Measurements from ENCODE around the gene FBXW8. TPM values are rescaled to one million over a fixed set of nuclear protein-coding genes. Genes with fewer than 3 reads are reported as not detected.

The FBXW8 gene
- total RNA-seq, 1 experiment from 2014 or later: 15.3 TPM

DNA sequence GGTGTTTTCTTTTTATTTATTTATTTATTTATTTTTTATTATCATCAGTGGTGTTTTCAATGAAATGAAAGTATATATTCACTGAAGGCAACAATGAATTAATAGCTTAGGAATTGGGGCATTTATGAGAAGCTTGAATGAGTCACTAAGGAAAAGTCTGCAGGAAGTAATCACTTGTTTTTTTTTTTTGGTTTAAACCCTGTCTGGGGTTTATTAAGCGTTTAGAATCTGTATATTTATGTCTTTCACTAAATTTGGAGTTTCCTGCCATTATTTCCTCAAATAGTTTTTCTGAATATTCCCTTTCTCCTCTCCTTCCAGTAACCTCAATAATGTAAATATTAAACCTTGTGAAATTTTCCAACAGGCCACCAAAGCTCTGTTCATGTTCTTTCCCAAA lies 103.0 kb downstream of the FBXW8 start:
- Mint-ChIP-seq H3K27ac (no peak overlapping the region), H3K36me3 (ENCODE audit: insufficient read depth in 1 of 3, low read depth in 3 of 3) (peaks cover 30 to 40% (median 36%) of the 10 kb centered on the region in 3 experiments), H3K4me1 (peaks cover 35 to 44% of the 10 kb centered on the region in 2 experiments), H3K4me3 (no peak overlapping the region), H3K9me3 (peaks cover 8 to 11% of the 10 kb centered on the region in 2 experiments), H3K27me3 (ENCODE audit: low read depth) (no peaks in the 10 kb centered on the region)
- no peak for DNase-seq
- H4K8ac ChIP-seq (replicated peaks; ENCODE audit: insufficient read length, low read depth, low read length): no peak overlapping the region
- H4K20me1 ChIP-seq (ENCODE audit: control insufficient read depth, insufficient read depth, insufficient read length): no peaks in the 10 kb centered on the region
- H3K9me3 ChIP-seq (ENCODE audit: control insufficient read depth, low read depth, low read length): no peaks in the 10 kb centered on the region
- H3K27me3 ChIP-seq (ENCODE audit: insufficient read depth, low read length): no peaks in the 10 kb centered on the region
- no peak overlapping the region for H2BK20ac ChIP-seq (ENCODE audit: low read depth, low read length, poor library complexity, severe bottlenecking)
- H3T11ph ChIP-seq (ENCODE audit: low read length): no peak overlapping the region
- H3K14ac ChIP-seq (ENCODE audit: insufficient read depth, low read length): no peak overlapping the region
- H3K4ac ChIP-seq (ENCODE audit: low read depth, low read length): no peak overlapping the region
- TF ChIP-seq, protein P1, sequence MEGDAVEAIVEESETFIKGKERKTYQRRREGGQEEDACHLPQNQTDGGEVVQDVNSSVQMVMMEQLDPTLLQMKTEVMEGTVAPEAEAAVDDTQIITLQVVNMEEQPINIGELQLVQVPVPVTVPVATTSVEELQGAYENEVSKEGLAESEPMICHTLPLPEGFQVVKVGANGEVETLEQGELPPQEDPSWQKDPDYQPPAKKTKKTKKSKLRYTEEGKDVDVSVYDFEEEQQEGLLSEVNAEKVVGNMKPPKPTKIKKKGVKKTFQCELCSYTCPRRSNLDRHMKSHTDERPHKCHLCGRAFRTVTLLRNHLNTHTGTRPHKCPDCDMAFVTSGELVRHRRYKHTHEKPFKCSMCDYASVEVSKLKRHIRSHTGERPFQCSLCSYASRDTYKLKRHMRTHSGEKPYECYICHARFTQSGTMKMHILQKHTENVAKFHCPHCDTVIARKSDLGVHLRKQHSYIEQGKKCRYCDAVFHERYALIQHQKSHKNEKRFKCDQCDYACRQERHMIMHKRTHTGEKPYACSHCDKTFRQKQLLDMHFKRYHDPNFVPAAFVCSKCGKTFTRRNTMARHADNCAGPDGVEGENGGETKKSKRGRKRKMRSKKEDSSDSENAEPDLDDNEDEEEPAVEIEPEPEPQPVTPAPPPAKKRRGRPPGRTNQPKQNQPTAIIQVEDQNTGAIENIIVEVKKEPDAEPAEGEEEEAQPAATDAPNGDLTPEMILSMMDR (conservative IDR thresholded peaks at IDR 0.05): no peak
- H2BK12ac ChIP-seq (ENCODE audit: insufficient read length, low read depth, low read length): no peak overlapping the region
- no peak overlapping the region for H3K56ac ChIP-seq (ENCODE audit: insufficient read length, low read depth, low read length)
- H3K4me1 ChIP-seq (ENCODE audit: insufficient read depth, low read length): peaks cover 13% of the 10 kb centered on the region; the same call in 1 of the 2 replicates
- WGBS (ENCODE audit: extremely low coverage, insufficient read length, low lambda C conversion rate): no CpG with 5 or more reads among the region's 1 CpG
- no peak overlapping the region for H3K4me2 ChIP-seq (ENCODE audit: insufficient read depth, insufficient read length, low read length)
- no peak overlapping the region for H2AFZ ChIP-seq (ENCODE audit: low read length)
- H3K23me2 ChIP-seq (ENCODE audit: insufficient read length, low read depth, low read length, poor library complexity, severe bottlenecking): no peaks in the 10 kb centered on the region
- no peak overlapping the region for H4K91ac ChIP-seq (ENCODE audit: insufficient read length, low read depth, low read length)
- H4K5ac ChIP-seq (ENCODE audit: insufficient read length, low read depth, low read length): no peak overlapping the region
- no peak overlapping the region for H2BK120ac ChIP-seq (ENCODE audit: low read depth, low read length, poor library complexity, severe bottlenecking)
- no peaks in the 10 kb centered on the region for H3K79me1 ChIP-seq (ENCODE audit: insufficient read depth, low read depth, low read length, poor library complexity, severe bottlenecking)
- H3K79me2 ChIP-seq (ENCODE audit: insufficient read depth, low read length): no peaks in the 10 kb centered on the region
- no peak overlapping the region for H3K9ac ChIP-seq (ENCODE audit: extremely low read depth, insufficient read length, low read length)
- H3K27ac ChIP-seq (ENCODE audit: insufficient read length, low read depth, low read length): no peak overlapping the region
- no peak overlapping the region for H2AK5ac ChIP-seq (ENCODE audit: insufficient read length, low read length)
- H3K23ac ChIP-seq (ENCODE audit: insufficient read length, low read depth, low read length): no peak overlapping the region
- H2BK5ac ChIP-seq (ENCODE audit: insufficient read length, low read length): no peak overlapping the region
- H2BK15ac ChIP-seq (ENCODE audit: low read depth, low read length): no peak overlapping the region
- no peak overlapping the region for H3K18ac ChIP-seq (ENCODE audit: insufficient read length, low read depth, low read length)
